ENCODE measurements around the gene DTNA. TPM values are rescaled to one million over a fixed set of nuclear protein-coding genes. Genes with fewer than 3 reads are reported as not detected.

The DTNA gene
- total RNA-seq, 1 experiment from 2014 or later, result not detected

GRCh38 chr18:34808389-34808788 lies 98.3 kb downstream of the DTNA start:
- Histone ChIP-seq H3F3A (ENCODE audit: insufficient read depth, low read depth) (no peaks in the 10 kb centered on the region), H3K9me2 (ENCODE audit: insufficient read depth) (no peaks in the 10 kb centered on the region), H4K20me1 (ENCODE audit: insufficient read depth) (no peaks in the 10 kb centered on the region), H3K9me3 (ENCODE audit: insufficient read depth, low read depth) (no peaks in the 10 kb centered on the region), H3K36me3 (ENCODE audit: low read depth) (no peaks in the 10 kb centered on the region), H3K27me3 (ENCODE audit: insufficient read depth, low read depth) (no peaks in the 10 kb centered on the region), H3K4me1 (replicated peaks; ENCODE audit: insufficient read depth) (no peaks in the 10 kb centered on the region), H3K79me2 (ENCODE audit: low read depth) (no peaks in the 10 kb centered on the region), H3K4me2 (no peak overlapping the region), H3K27ac (no peak overlapping the region), H3K4me3 (no peak overlapping the region), H2AFZ (no peak overlapping the region)
- ChIA-PET POLR2A (ENCODE audit: unreplicated experiment) (no interaction called here), CTCF (no interaction called here)
- no peak for DNase-seq
- no peak for TF ChIP-seq EZH2 (IDR thresholded peaks at IDR 0.05; ENCODE audit: low read depth)
- no peak for TF ChIP-seq CTCF (conservative IDR thresholded peaks at IDR 0.05)
- no TSS peak for BruUV-seq (replicated peaks)
- intact Hi-C loops (cut with micrococcal nuclease; ENCODE audit: unreplicated experiment), result no loop called here

DNA sequence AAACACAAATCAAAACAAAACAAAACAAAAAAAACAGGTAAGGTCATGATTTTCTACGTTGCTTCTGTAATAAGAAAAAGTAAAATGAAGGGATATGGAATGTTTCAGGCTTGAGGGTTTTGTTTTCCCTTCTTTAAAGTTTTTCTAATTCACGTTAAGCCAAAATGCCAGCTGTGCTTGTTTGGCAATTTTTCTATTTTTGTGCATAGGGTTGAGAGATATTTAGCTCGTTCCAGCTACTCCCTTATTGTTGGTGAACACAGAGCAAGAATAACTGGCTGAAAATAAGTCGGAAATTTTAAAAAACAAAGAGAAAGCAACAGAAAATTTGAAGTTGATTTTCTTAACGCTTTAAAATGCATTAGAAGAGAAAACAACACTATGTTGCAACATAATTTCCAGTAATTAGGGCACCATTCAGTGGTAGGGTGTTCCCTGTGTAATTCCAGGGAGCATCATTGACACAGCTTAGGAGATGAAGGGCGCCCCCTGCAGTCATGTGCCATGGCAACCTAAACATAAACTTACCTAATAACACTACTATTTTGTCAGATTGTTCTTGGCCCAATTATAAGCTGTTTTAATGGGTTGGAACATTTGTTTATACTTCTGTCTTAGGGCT lies 99.5 kb downstream of the DTNA start:
- BruUV-seq (replicated peaks), result no TSS peak
- intact Hi-C loops (cut with micrococcal nuclease; ENCODE audit: unreplicated experiment), result no loop called here
- no peaks in the 10 kb centered on the region for H3K79me2 ChIP-seq (ENCODE audit: low read depth)
- DNase-seq, result no peak
- no peaks in the 10 kb centered on the region for H3K36me3 ChIP-seq (ENCODE audit: low read depth)
- no peaks in the 10 kb centered on the region for H3K9me2 ChIP-seq (ENCODE audit: insufficient read depth)
- H3K4me1 ChIP-seq (replicated peaks; ENCODE audit: insufficient read depth), result no peaks in the 10 kb centered on the region
- H3K4me2 ChIP-seq, result no peak overlapping the region
- no peaks in the 10 kb centered on the region for H3K27me3 ChIP-seq (ENCODE audit: insufficient read depth, low read depth)
- H2AFZ ChIP-seq, result no peak overlapping the region
- TF ChIP-seq EZH2 (IDR thresholded peaks at IDR 0.05; ENCODE audit: low read depth) (no peak), CTCF (conservative IDR thresholded peaks at IDR 0.05) (peak; percentile 35; the same call in 1 of the 2 replicates)
- CTCF ChIA-PET, result no interaction called here
- H4K20me1 ChIP-seq (ENCODE audit: insufficient read depth), result no peaks in the 10 kb centered on the region
- POLR2A ChIA-PET (ENCODE audit: unreplicated experiment), result no interaction called here
- no peak overlapping the region for H3K27ac ChIP-seq
- no peaks in the 10 kb centered on the region for H3F3A ChIP-seq (ENCODE audit: insufficient read depth, low read depth)
- H3K9me3 ChIP-seq (ENCODE audit: insufficient read depth, low read depth), result no peaks in the 10 kb centered on the region
- H3K4me3 ChIP-seq, result no peak overlapping the region

DNA sequence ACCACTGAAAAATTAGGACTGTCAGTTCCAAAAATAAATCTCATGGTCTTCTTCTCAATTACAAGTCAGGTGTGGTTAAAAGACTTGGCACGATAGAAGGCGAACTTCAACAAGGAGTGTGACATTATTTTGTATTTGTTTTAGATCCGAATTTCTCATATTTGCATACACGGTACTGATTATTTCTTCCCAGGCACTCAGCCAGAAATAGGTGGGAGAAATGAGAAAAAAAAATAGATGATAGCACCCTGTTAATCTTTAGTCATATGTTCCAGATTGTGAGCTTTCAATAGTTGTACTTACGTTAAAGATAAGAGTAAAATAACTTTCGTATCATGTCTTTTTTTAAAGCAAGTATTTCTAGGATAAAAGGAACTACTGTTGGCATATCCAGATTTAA lies 106.1 kb downstream of the DTNA start:
- Histone ChIP-seq H4K20me1 (ENCODE audit: insufficient read depth) (no peaks in the 10 kb centered on the region), H3K4me2 (no peak overlapping the region), H3K4me3 (no peak overlapping the region), H3K4me1 (replicated peaks; ENCODE audit: insufficient read depth) (no peaks in the 10 kb centered on the region), H3K79me2 (ENCODE audit: low read depth) (no peaks in the 10 kb centered on the region), H3K9me3 (ENCODE audit: insufficient read depth, low read depth) (no peaks in the 10 kb centered on the region), H2AFZ (no peak overlapping the region), H3K27ac (no peak overlapping the region), H3F3A (ENCODE audit: insufficient read depth, low read depth) (no peaks in the 10 kb centered on the region), H3K9me2 (ENCODE audit: insufficient read depth) (no peaks in the 10 kb centered on the region), H3K36me3 (ENCODE audit: low read depth) (no peaks in the 10 kb centered on the region), H3K27me3 (ENCODE audit: insufficient read depth, low read depth) (no peaks in the 10 kb centered on the region)
- ChIA-PET CTCF (no interaction called here), POLR2A (ENCODE audit: unreplicated experiment) (no interaction called here)
- intact Hi-C loops (cut with micrococcal nuclease; ENCODE audit: unreplicated experiment), result no loop called here
- TF ChIP-seq CTCF (conservative IDR thresholded peaks at IDR 0.05) (no peak), EZH2 (IDR thresholded peaks at IDR 0.05; ENCODE audit: low read depth) (no peak)
- DNase-seq, result no peak
- BruUV-seq (replicated peaks), result no TSS peak
